ENCODE results near the gene BACH2. TPM values are rescaled to one million over a fixed set of nuclear protein-coding genes. Genes with fewer than 3 reads are reported as not detected.

Gene BACH2
- total RNA-seq, 6 donors from 2014 or later, result 3.1 to 6.8 (median 5.3) TPM

GRCh38 chr6:90195094-90195829, 101.4 kb downstream of the BACH2 start:
- DNase-seq (no peak), ATAC-seq (ENCODE audit: low FRiP score in 2 of 2) (no peak)
- whole genome bisulfite sequencing, 2 donors, result 70 to 73% methylated on average over 9 of the region's 9 CpGs
- no peaks in the 10 kb centered on the region for H3K27me3 ChIP-seq
- peaks cover 0 to 5% (median 2%) of the 10 kb centered on the region in 4 donors for H3K4me1 ChIP-seq
- H3K4me3 ChIP-seq, result no peak overlapping the region
- peak overlapping the region in 2 of 4 donors; percentile 7 to 65 for H3K27ac ChIP-seq
- no peaks in the 10 kb centered on the region for H3K36me3 ChIP-seq
- no peaks in the 10 kb centered on the region for H3K9me3 ChIP-seq
- no peak for TF ChIP-seq CTCF (IDR thresholded peaks at IDR 0.05)
- no peak for TF ChIP-seq EP300 (IDR thresholded peaks at IDR 0.05)
- no peak for TF ChIP-seq POLR2AphosphoS5 (IDR thresholded peaks at IDR 0.05)

- DNase-seq (no peak), ATAC-seq (ENCODE audit: low FRiP score in 2 of 2) (peak in 1 of 2 donors; percentile 57)
- H3K4me1 ChIP-seq, result peaks cover 0 to 5% (median 2%) of the 10 kb centered on the region in 4 donors
- H3K27me3 ChIP-seq, result no peaks in the 10 kb centered on the region
- H3K4me3 ChIP-seq, result no peak overlapping the region
- H3K9me3 ChIP-seq, result no peaks in the 10 kb centered on the region
- no peaks in the 10 kb centered on the region for H3K36me3 ChIP-seq
- WGBS, 2 donors, result 51 to 53% methylated on average over 4 of the region's 4 CpGs
- H3K27ac ChIP-seq, result peak overlapping the region in 2 of 4 donors; percentile 7 to 65
- TF ChIP-seq EP300 (IDR thresholded peaks at IDR 0.05) (no peak), CTCF (IDR thresholded peaks at IDR 0.05) (no peak), POLR2AphosphoS5 (IDR thresholded peaks at IDR 0.05) (no peak), POLR2A (IDR thresholded peaks at IDR 0.05) (no peak)
Observed at GRCh38 chr6:90194371-90194841, 102.2 kb downstream of the BACH2 start.

GRCh38 chr6:90193359-90193758, 103.3 kb downstream of the BACH2 start:
- H3K27ac ChIP-seq, result no peak overlapping the region
- DNase-seq (no peak), ATAC-seq (ENCODE audit: low FRiP score in 2 of 2) (no peak)
- TF ChIP-seq CTCF (IDR thresholded peaks at IDR 0.05) (no peak), POLR2A (IDR thresholded peaks at IDR 0.05) (no peak), POLR2AphosphoS5 (IDR thresholded peaks at IDR 0.05) (no peak)
- H3K4me3 ChIP-seq, result no peak overlapping the region
- no peaks in the 10 kb centered on the region for H3K36me3 ChIP-seq
- 96 to 98% methylated on average over 4 of the region's 4 CpGs for WGBS, 2 donors
- no peaks in the 10 kb centered on the region for H3K9me3 ChIP-seq
- peaks cover 0 to 5% (median 2%) of the 10 kb centered on the region in 4 donors for H3K4me1 ChIP-seq
- no peaks in the 10 kb centered on the region for H3K27me3 ChIP-seq

GRCh38 chr6:90192857-90193256, 103.8 kb downstream of the BACH2 start:
- no peaks in the 10 kb centered on the region for H3K9me3 ChIP-seq
- peaks cover under 1 to 8% (median 4%) of the 10 kb centered on the region in 4 donors for H3K4me1 ChIP-seq
- no peaks in the 10 kb centered on the region for H3K36me3 ChIP-seq
- H3K27ac ChIP-seq, result no peak overlapping the region
- ATAC-seq (ENCODE audit: low FRiP score in 2 of 2), result no peak
- no peak overlapping the region for H3K4me3 ChIP-seq
- DNase-seq, result no peak
- no peaks in the 10 kb centered on the region for H3K27me3 ChIP-seq
- TF ChIP-seq POLR2A (IDR thresholded peaks at IDR 0.05) (no peak), EP300 (IDR thresholded peaks at IDR 0.05) (no peak), POLR2AphosphoS5 (IDR thresholded peaks at IDR 0.05) (no peak), CTCF (IDR thresholded peaks at IDR 0.05) (no peak)
- WGBS, 2 donors, result 78 to 81% methylated on average over 3 of the region's 3 CpGs

Data from upper lobe of left lung (tissue), 6 donors.